Keratinocyte (primary cell): ENCODE measurements around the gene PIH1D2. TPM values are rescaled to one million over a fixed set of nuclear protein-coding genes. Genes with fewer than 3 reads are reported as not detected.

Source experiments
- DNase-seq: peaks from one replicate; pipeline ENCODE4 v3.0.0-alpha.2; 2011; ENCODE audit warnings: low read depth, missing footprints, low spot score
- FAIRE-seq: peaks from 2 replicates; lab custom pipeline; 2011; peaks lifted over from hg19 to GRCh38; lab: Jason Lieb, UNC
- H2AFZ ChIP-seq: 2 replicates; pipeline ENCODE4 v1.6.0; 2012; ENCODE audit warnings: low read length, control low read depth, inconsistent platforms; ENCODE audit not compliant: control insufficient read depth
- H3K27ac ChIP-seq: 2 replicates; pipeline ENCODE4 v1.5.1; 2011; ENCODE audit warnings: low read length; ENCODE audit not compliant: control insufficient read depth, insufficient read depth
- H3K27me3 ChIP-seq: 3 replicates; pipeline ENCODE4 v1.6.0; 2011; ENCODE audit warnings: low read length; ENCODE audit not compliant: control insufficient read depth, insufficient read depth; ENCODE audit errors: extremely low read depth
- H3K36me3 ChIP-seq, 2 experiments: 2 replicates in 1 of 2; 3 replicates in 1 of 2; pipeline ENCODE4 v1.5.1; 2011; ENCODE audit warnings: low read length in 2 of 2, mild to moderate bottlenecking in 1 of 2; ENCODE audit not compliant: control insufficient read depth in 2 of 2, insufficient read depth in 2 of 2; ENCODE audit errors: extremely low read depth in 1 of 2
- H3K4me1 ChIP-seq: 3 replicates; pipeline ENCODE4 v1.5.1; 2011; ENCODE audit warnings: low read length; ENCODE audit not compliant: control insufficient read depth, insufficient read depth; ENCODE audit errors: extremely low read depth
- H3K4me2 ChIP-seq: 3 replicates; pipeline ENCODE4 v1.6.0; 2011; ENCODE audit warnings: low read depth, low read length; ENCODE audit not compliant: control insufficient read depth, insufficient read depth; ENCODE audit errors: extremely low read depth
- H3K4me3 ChIP-seq, 3 experiments: fragments of 200-600 bp in 1 of 3; sonication (generic) in 1 of 3; 2 replicates in 2 of 3; 3 replicates in 1 of 3; pipeline ENCODE4 v1.5.1; 2011 to 2016; ENCODE audit warnings: low read length in 3 of 3, mild to moderate bottlenecking in 3 of 3, control low read depth in 2 of 3, inconsistent platforms in 1 of 3, low read depth in 1 of 3, mixed read lengths in 1 of 3, mixed run types in 1 of 3, moderate library complexity in 1 of 3; ENCODE audit not compliant: control insufficient read depth in 2 of 3, insufficient read depth in 2 of 3; ENCODE audit errors: extremely low read depth in 1 of 3
- H3K79me2 ChIP-seq: 2 replicates; pipeline ENCODE4 v1.6.0; 2012; ENCODE audit warnings: low read length; ENCODE audit not compliant: control insufficient read depth, insufficient read depth
- H3K9ac ChIP-seq: 3 replicates; pipeline ENCODE4 v1.6.0; 2011; ENCODE audit warnings: low read length; ENCODE audit not compliant: control insufficient read depth, insufficient read depth; ENCODE audit errors: extremely low read depth
- H3K9me1 ChIP-seq: 3 replicates; pipeline ENCODE4 v1.6.0; 2011; ENCODE audit warnings: low read length; ENCODE audit not compliant: control insufficient read depth, insufficient read depth; ENCODE audit errors: extremely low read depth
- H3K9me3 ChIP-seq: 2 replicates; pipeline ENCODE4 v1.5.1; 2012; ENCODE audit warnings: low read depth, low read length; ENCODE audit not compliant: control insufficient read depth
- H4K20me1 ChIP-seq: 3 replicates; pipeline ENCODE4 v1.6.0; 2011; ENCODE audit warnings: low read length; ENCODE audit not compliant: control insufficient read depth, insufficient read depth; ENCODE audit errors: extremely low read depth
- EZH2 ChIP-seq: IDR thresholded peaks from one replicate; pipeline ENCODE4 v1.6.1; 2012; ENCODE audit warnings: inconsistent platforms, mild to moderate bottlenecking, low read length, moderate library complexity
- dilution Hi-C: fragments of 300-500 bp; cut with MboI; formaldehyde crosslinking; loops from one replicate; pipeline ENCODE4 v1.7.0; 2020; ENCODE audit warnings: low sequenced_read_pairs; ENCODE audit not compliant: extremely low pct_ligation_motif_present
- polyA plus RNA-seq, 5 experiments: library from polyadenylated mRNA; depleted of rRNA in 3 of 5; stranded (reverse) in 3 of 5; stranded (forward) in 1 of 5; unstranded in 1 of 5; fragments of >200 nt; gene quantifications; 1 replicate in 1 of 5; 2 replicates in 3 of 5; 3 replicates in 1 of 5; pipeline versions ENCODE4 v1.2.1 to v1.2.3, GENCODE V29; 2011 to 2012; ENCODE audit warnings: missing spikeins in 2 of 5, low read depth in 1 of 5, low replicate concordance in 1 of 5
- TF ChIP-seq, protein P1 (sequence below), 3 experiments: IDR thresholded peaks in 1 of 3; conservative IDR thresholded peaks in 1 of 3; optimal IDR thresholded peaks in 1 of 3; 2 replicates in 2 of 3; 3 replicates in 1 of 3; pipeline versions ENCODE3 to v1.5.1; 2011; ENCODE audit warnings: low read length in 3 of 3, mild to moderate bottlenecking in 3 of 3, moderate library complexity in 2 of 3, control low read depth in 1 of 3, inconsistent platforms in 1 of 3; ENCODE audit not compliant: insufficient read depth in 2 of 3; ENCODE audit errors: extremely low read depth in 1 of 3

Gene PIH1D2
- polyA plus RNA-seq, 1 donor (not counting 4 experiments of a cell fraction or from before 2014, with no cell fraction given): 1.9 TPM

DNA sequence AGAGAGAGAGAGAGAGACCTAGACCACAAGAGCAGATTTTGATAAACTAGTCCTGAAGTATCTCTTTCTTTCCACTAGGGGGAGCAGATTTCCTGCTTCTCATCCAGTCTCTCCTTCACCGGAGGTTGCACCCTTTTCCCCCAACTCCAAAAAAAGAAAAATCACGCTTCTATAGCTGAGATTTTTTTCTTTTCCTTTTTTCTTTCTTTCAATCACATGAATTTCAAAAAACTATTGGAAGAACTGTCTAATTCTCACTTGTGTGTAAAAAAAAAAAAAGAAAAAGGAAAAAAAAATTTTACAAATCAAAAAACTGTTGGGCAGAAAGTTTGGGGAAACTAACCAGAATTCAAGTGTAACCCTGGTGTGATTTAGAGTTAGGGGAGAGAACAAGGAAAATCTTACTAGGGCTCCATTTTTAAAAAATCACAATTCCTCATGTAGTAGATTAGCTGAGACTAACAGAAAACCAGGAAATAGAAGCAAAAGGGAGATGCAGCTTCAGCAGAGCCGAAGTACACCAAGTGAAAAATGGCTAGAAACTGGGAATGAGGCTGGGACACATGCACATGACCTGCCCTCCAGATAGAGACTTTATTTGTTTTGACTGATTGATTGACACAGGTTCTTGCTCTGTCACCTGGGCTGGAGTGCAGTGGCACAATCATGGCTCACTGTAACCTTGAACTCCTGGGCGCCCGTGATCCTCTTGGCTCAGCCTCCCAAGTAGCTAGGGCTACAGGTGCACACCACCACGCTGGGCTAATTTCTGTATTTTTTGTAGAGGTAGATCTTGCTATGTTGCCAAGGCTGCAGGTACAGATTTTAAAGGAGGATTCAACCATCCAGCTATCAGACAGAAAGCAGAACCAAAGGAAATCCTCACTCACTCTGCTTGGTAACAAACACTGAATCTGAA is 40.0 kb upstream of the PIH1D2 start:
- dilution Hi-C loops: no loop called here
- H3K36me3 ChIP-seq: no peaks in the 10 kb centered on the region
- H3K27ac ChIP-seq: no peak overlapping the region
- H3K79me2 ChIP-seq: no peaks in the 10 kb centered on the region
- H2AFZ ChIP-seq: no peak overlapping the region
- no peaks in the 10 kb centered on the region for H4K20me1 ChIP-seq
- H3K4me1 ChIP-seq: no peaks in the 10 kb centered on the region
- TF ChIP-seq, protein P1, sequence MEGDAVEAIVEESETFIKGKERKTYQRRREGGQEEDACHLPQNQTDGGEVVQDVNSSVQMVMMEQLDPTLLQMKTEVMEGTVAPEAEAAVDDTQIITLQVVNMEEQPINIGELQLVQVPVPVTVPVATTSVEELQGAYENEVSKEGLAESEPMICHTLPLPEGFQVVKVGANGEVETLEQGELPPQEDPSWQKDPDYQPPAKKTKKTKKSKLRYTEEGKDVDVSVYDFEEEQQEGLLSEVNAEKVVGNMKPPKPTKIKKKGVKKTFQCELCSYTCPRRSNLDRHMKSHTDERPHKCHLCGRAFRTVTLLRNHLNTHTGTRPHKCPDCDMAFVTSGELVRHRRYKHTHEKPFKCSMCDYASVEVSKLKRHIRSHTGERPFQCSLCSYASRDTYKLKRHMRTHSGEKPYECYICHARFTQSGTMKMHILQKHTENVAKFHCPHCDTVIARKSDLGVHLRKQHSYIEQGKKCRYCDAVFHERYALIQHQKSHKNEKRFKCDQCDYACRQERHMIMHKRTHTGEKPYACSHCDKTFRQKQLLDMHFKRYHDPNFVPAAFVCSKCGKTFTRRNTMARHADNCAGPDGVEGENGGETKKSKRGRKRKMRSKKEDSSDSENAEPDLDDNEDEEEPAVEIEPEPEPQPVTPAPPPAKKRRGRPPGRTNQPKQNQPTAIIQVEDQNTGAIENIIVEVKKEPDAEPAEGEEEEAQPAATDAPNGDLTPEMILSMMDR (optimal IDR thresholded peaks at IDR 0.05 in 1 of 3, IDR thresholded peaks at IDR 0.05 in 1 of 3, conservative IDR thresholded peaks at IDR 0.05 in 1 of 3; ENCODE audit: extremely low read depth in 1 of 3, insufficient read depth in 2 of 3, low read length in 3 of 3): peak; percentile 47 to 67 (median 63)
- TF ChIP-seq EZH2: no peak
- H3K4me3 ChIP-seq: no peak overlapping the region
- H3K9ac ChIP-seq: no peak overlapping the region
- DNase-seq (peak; percentile 55), FAIRE-seq (peak; percentile 58)
- no peaks in the 10 kb centered on the region for H3K9me3 ChIP-seq
- no peaks in the 10 kb centered on the region for H3K27me3 ChIP-seq
- no peak overlapping the region for H3K4me2 ChIP-seq
- no peaks in the 10 kb centered on the region for H3K9me1 ChIP-seq

DNA sequence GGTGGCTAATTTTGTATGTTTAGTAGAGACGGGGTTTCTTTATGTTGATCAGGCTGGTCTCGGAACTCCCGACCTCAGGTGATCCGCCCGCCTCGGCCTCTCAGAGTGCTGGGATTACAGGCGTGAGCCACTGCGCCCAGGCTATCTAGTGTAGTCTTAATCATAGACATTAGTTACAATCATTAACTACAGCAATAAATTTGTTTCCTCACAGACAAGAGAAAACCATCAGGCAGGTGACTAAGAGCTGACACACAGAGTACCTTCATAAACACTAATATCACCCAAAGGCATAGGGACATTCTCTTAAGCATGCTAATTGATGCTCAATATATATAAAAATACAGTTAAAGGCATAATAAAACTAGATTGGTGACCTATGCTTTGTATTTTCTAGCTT is 32.3 kb upstream of the PIH1D2 start:
- DNase-seq (peak; percentile 50), FAIRE-seq (peak; percentile 13)
- no peak overlapping the region for H3K4me3 ChIP-seq
- H2AFZ ChIP-seq: no peak overlapping the region
- H3K27ac ChIP-seq: no peak overlapping the region
- no peaks in the 10 kb centered on the region for H3K36me3 ChIP-seq
- no peaks in the 10 kb centered on the region for H3K27me3 ChIP-seq
- TF ChIP-seq, protein P1 (optimal IDR thresholded peaks at IDR 0.05 in 1 of 3, IDR thresholded peaks at IDR 0.05 in 1 of 3, conservative IDR thresholded peaks at IDR 0.05 in 1 of 3; ENCODE audit: extremely low read depth in 1 of 3, insufficient read depth in 2 of 3, low read length in 3 of 3): no peak
- no peak for TF ChIP-seq EZH2
- no peaks in the 10 kb centered on the region for H3K9me3 ChIP-seq
- dilution Hi-C loops: no loop called here
- no peaks in the 10 kb centered on the region for H4K20me1 ChIP-seq
- H3K79me2 ChIP-seq: no peaks in the 10 kb centered on the region
- no peak overlapping the region for H3K9ac ChIP-seq
- H3K4me1 ChIP-seq: peaks cover 3% of the 10 kb centered on the region
- no peaks in the 10 kb centered on the region for H3K9me1 ChIP-seq
- no peak overlapping the region for H3K4me2 ChIP-seq
